H1 (cell line): ENCODE results near the gene SYDE2. TPM values are rescaled to one million over a fixed set of nuclear protein-coding genes. Genes with fewer than 3 reads are reported as not detected.

Experiments used
- JUND ChIP-seq: IDR thresholded peaks from 2 replicates; pipeline ENCODE4 v1.6.1; 2011; ENCODE audit warnings: mild to moderate bottlenecking, improper control_type of control experiment, low read length
- polyA plus RNA-seq, 7 experiments: library from polyadenylated mRNA; depleted of rRNA in 3 of 7; stranded (reverse) in 5 of 7; unstranded in 2 of 7; fragments of >200 nt in 5 of 7; fragments of 200-250 nt in 2 of 7; gene quantifications; 1 replicate in 5 of 7; 2 replicates in 1 of 7; 4 replicates in 1 of 7; pipeline versions ENCODE4 v1.2.1 to v1.2.3, GENCODE V29; 2011 to 2013; ENCODE audit warnings: missing spikeins in 2 of 7, mixed read lengths in 2 of 7
- total RNA-seq: library from RNA; stranded (reverse); fragmentation: NEBNext Ultra II Directional; extraction: Animal tissue kit (Norgen Biotek cat#: 25700); gene quantifications from 2 replicates; pipeline ENCODE4 v1.2.1, GENCODE V29; 2021

SYDE2 gene
- total and polyA plus RNA-seq, 2 of the 8 experiments (the other 6 are each of a cell fraction or from before 2014, with no cell fraction given), result 1.6 to 14.6 TPM

GRCh38 chr1:85230305-85230977 lies 29.6 kb upstream of the SYDE2 start (continued):
- TF ChIP-seq JUND, result no peak
- TF ChIP-seq, all 59 proteins: peak for 5
